ENCODE data around the gene EML5. TPM values are rescaled to one million over a fixed set of nuclear protein-coding genes. Genes with fewer than 3 reads are reported as not detected.
"Not testable (repeated sequence)": the region's sequence is repeated elsewhere in the genome, so short reads cannot be mapped to it uniquely, and the experiment has no call there.

EML5 gene
- total RNA-seq, 2 experiments from 2014 or later: 2.2 to 2.9 TPM

DNA sequence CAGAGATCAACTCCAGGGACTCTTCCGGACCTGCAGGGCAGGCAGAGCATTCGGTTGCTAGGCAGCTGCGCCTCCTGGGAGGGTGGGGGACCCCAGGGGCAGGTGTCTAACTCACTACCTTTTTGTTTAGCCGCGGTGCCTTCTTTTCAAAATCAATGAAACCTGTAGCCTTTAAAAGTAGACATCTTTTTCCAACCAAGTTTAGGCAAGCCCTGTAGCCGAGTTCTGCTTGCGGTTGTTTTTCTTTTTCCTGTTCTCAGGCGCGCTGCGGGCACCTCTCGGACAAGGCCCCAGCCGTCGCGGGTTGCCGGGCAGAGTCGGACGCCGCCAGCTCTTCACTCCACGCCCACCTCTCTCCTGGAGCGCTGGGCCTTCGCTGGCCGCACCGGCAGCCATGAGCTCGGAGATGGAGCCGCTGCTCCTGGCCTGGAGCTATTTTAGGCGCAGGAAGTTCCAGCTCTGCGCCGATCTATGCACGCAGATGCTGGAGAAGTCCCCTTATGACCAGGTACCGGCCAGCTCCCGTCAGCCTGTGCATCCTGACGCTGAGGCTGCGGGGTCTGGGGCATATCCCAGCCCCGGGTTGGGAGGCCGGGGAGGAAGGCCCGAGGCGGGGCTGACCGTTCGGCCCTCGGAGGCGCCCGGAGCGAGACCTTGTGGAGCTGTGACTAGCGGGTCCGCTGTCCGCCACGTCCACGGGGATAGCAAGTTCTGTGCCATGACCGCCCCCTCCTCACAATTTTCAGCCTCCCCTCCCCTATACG lies 31.7 kb upstream of the EML5 start, which contains the start of gene TTC8:
Gene TTC8, plus strand, starts transcription at position 338 of the 764 bp plus-strand sequence. Its CDS starts 57 bp downstream, at position 395.
- POLR2A ChIA-PET: interaction anchor here (1.7 kb wide), 1 partner anchor 31 kb away, joined by 7 read pairs; the partner anchor contains the start of gene EML5
- Mint-ChIP-seq H3K27me3 (peaks cover 5% of the 10 kb centered on the region), H3K4me1 (peaks cover 7% of the 10 kb centered on the region)

GRCh38 chr14:88823968-88824313 lies 31.2 kb upstream of the EML5 start:
- peaks cover 7% of the 10 kb centered on the region for H3K4me1 Mint-ChIP-seq
- DNase-seq (no peak), ATAC-seq (ENCODE audit: low read depth) (no peak)
- H3K27me3 Mint-ChIP-seq: peaks cover 11% of the 10 kb centered on the region
- POLR2A ChIA-PET: interaction anchor here (1.7 kb wide), 1 partner anchor 31 kb away, joined by 7 read pairs; the partner anchor contains the start of gene EML5
- H3K4me3 Mint-ChIP-seq: peak overlapping the region; percentile 94
- peak overlapping the region; percentile 95 for H3K27ac Mint-ChIP-seq
- H3K9me3 Mint-ChIP-seq: no peaks in the 10 kb centered on the region
- no peaks in the 10 kb centered on the region for H3K36me3 Mint-ChIP-seq

More for the DNA sequence above, 31.7 kb upstream of the EML5 start, which contains the start of gene TTC8:
- ATAC-seq (ENCODE audit: low read depth): peak; percentile 96
- DNase-seq: peak; percentile 83
- no peaks in the 10 kb centered on the region for H3K36me3 Mint-ChIP-seq
- peak within 1 kb of the TSS; percentile 94 for H3K4me3 Mint-ChIP-seq
- peak within 1 kb of the TSS; percentile 95 for H3K27ac Mint-ChIP-seq
- no peaks in the 10 kb centered on the region for H3K9me3 Mint-ChIP-seq

DNA sequence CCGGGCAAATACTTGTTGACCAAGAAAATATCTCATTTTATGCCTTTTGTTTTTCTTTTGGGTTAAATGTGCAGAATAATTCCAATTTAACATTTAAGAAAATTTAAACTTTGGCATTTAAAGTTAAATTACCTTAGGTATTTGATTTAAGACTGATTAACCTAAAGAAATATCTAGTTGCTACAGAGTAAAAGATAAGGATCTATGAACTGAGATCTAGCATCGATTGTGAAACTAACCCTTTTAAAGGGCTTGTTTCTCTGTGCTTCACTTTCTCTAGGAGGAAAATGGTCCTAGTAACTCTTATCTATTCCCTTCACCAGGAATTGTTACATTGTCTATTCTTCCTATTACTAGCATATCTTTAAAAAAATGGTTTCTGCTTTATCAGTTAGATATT lies 29.1 kb upstream of the EML5 start:
- H3K36me3 Mint-ChIP-seq: no peaks in the 10 kb centered on the region
- H3K27me3 Mint-ChIP-seq: peaks cover 19% of the 10 kb centered on the region
- DNase-seq: no peak
- H3K4me3 Mint-ChIP-seq: no peak overlapping the region
- ATAC-seq (ENCODE audit: low read depth): no peak
- POLR2A ChIA-PET: no interaction called here
- peaks cover 7% of the 10 kb centered on the region for H3K4me1 Mint-ChIP-seq
- H3K27ac Mint-ChIP-seq: no peak overlapping the region
- H3K9me3 Mint-ChIP-seq: no peaks in the 10 kb centered on the region

- ATAC-seq (ENCODE audit: low read depth): no peak
- Mint-ChIP-seq H3K9me3 (no peaks in the 10 kb centered on the region), H3K4me1 (peaks cover 7% of the 10 kb centered on the region), H3K4me3 (no peak overlapping the region), H3K27me3 (peaks cover 19% of the 10 kb centered on the region), H3K36me3 (no peaks in the 10 kb centered on the region), H3K27ac (no peak overlapping the region)
- POLR2A ChIA-PET: no interaction called here
- no peak for DNase-seq
These were observed 28.6 kb upstream of the EML5 start for GRCh38 chr14:88821378-88821777.

DNA sequence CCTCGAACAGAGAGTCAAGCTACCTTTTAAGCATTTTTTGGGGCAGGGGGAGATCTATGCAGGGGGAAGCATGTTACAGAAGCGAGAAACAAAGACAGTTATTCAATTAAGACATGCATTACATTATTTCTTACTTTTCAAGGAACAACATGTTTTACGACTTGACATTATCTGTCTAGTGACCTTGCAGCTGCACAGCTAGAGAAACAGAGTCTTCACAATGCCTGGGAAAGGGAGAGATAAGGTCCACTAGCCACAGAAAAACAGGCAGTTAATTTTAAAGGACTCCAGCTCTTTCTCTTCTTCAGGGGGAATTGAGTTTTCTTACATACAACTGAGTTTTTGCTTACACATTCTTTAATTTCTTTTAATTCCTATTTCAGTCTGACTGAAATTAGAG lies 26.9 kb upstream of the EML5 start:
- H3K27ac Mint-ChIP-seq; H3K4me3 Mint-ChIP-seq; ATAC-seq (ENCODE audit: low read depth); POLR2A ChIA-PET; DNase-seq; H3K4me1 Mint-ChIP-seq; H3K36me3 Mint-ChIP-seq; H3K9me3 Mint-ChIP-seq: not testable (repeated sequence)
- peaks cover 19% of the 10 kb centered on the region for H3K27me3 Mint-ChIP-seq

- Mint-ChIP-seq H3K4me3 (no peak overlapping the region), H3K27ac (no peak overlapping the region), H3K9me3 (no peaks in the 10 kb centered on the region), H3K27me3 (peaks cover 19% of the 10 kb centered on the region), H3K36me3 (no peaks in the 10 kb centered on the region), H3K4me1 (no peaks in the 10 kb centered on the region)
- ATAC-seq (ENCODE audit: low read depth) (no peak), DNase-seq (no peak)
- POLR2A ChIA-PET: no interaction called here
These were observed 25.3 kb upstream of the EML5 start for GRCh38 chr14:88818018-88818417.

GRCh38 chr14:88815980-88816379 lies 23.2 kb upstream of the EML5 start:
- DNase-seq: no peak
- no peak overlapping the region for H3K4me3 Mint-ChIP-seq
- ATAC-seq (ENCODE audit: low read depth): no peak
- no peak overlapping the region for H3K27ac Mint-ChIP-seq
- no peaks in the 10 kb centered on the region for H3K36me3 Mint-ChIP-seq
- POLR2A ChIA-PET: no interaction called here
- no peaks in the 10 kb centered on the region for H3K9me3 Mint-ChIP-seq
- no peaks in the 10 kb centered on the region for H3K4me1 Mint-ChIP-seq
- H3K27me3 Mint-ChIP-seq: peaks cover 19% of the 10 kb centered on the region

DNA sequence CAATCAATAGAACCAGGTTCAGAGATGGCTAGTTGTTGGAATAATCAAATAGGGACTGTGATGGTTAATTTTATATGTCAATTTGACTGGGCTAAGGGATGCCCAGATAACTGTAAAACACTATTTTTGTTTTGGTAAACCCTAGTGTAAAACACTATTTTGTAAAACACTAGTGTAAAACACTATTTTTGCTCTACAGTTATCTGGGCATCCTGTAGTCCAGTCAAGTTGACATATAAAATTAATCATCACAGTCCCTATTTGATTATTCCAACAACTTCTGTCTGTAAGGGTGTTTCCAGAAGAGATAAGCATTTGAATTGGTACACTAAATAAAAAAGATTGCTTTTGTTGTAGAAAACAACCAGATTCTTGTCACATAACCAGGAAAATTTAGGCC lies 15.6 kb upstream of the EML5 start:
- Mint-ChIP-seq H3K9me3 (no peaks in the 10 kb centered on the region), H3K27me3 (peaks cover 8% of the 10 kb centered on the region), H3K27ac (no peak overlapping the region), H3K4me3 (no peak overlapping the region), H3K4me1 (no peaks in the 10 kb centered on the region), H3K36me3 (no peaks in the 10 kb centered on the region)
- no peak for ATAC-seq (ENCODE audit: low read depth)
- no peak for DNase-seq
- POLR2A ChIA-PET: no interaction called here

GRCh38 chr14:88804477-88804876 lies 11.7 kb upstream of the EML5 start:
- H3K36me3 Mint-ChIP-seq: no peaks in the 10 kb centered on the region
- peaks cover 7% of the 10 kb centered on the region for H3K27me3 Mint-ChIP-seq
- DNase-seq (no peak), ATAC-seq (ENCODE audit: low read depth) (no peak)
- no peaks in the 10 kb centered on the region for H3K9me3 Mint-ChIP-seq
- no peak overlapping the region for H3K27ac Mint-ChIP-seq
- POLR2A ChIA-PET: no interaction called here
- H3K4me3 Mint-ChIP-seq: no peak overlapping the region
- no peaks in the 10 kb centered on the region for H3K4me1 Mint-ChIP-seq

DNA sequence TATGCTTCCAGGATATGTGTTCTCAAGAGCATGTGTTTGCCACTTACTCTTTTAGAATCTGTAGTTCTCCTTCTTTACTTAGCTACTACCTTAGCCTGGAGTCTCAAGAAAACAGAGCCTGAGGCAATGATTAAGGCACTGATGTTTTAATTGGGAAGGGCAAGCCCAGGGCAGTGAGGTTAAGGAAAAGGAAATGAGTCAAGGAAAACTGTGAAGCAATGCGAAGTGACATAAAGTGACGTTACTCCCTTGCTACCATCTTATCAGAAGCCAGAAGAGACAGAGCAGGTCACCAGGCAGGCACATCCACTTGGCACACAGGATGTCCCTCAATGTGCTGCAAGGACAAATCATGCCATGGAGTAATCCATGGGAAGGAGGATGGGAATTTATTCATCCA lies 11.3 kb upstream of the EML5 start:
- Mint-ChIP-seq H3K4me1 (no peaks in the 10 kb centered on the region), H3K27ac (no peak overlapping the region), H3K27me3 (peaks cover 6% of the 10 kb centered on the region), H3K9me3 (no peaks in the 10 kb centered on the region), H3K36me3 (no peaks in the 10 kb centered on the region), H3K4me3 (no peak overlapping the region)
- POLR2A ChIA-PET: no interaction called here
- DNase-seq (no peak), ATAC-seq (ENCODE audit: low read depth) (no peak)

DNA sequence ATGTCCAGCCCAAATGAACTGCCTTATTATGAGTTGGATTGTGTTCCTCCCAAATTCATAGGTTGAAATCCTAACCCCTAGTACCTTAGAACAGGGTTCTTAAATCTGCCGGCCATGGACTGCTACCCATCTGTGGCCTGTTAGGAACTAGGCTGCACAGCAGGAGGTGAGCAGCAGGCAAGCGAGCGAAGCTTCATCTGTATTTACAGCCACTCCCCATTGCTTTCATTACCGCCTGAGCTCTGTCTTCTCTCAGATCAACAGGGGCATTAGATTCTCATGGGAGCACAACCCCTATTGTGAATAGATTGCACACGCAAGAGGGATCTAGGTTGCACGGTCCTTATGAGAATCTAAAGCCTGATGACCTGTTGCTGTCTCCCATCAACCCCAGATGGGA lies 9.8 kb upstream of the EML5 start:
- no peaks in the 10 kb centered on the region for H3K4me1 Mint-ChIP-seq
- no peak overlapping the region for H3K4me3 Mint-ChIP-seq
- H3K27me3 Mint-ChIP-seq: peaks cover 16% of the 10 kb centered on the region
- POLR2A ChIA-PET: no interaction called here
- DNase-seq (no peak), ATAC-seq (ENCODE audit: low read depth) (no peak)
- no peaks in the 10 kb centered on the region for H3K36me3 Mint-ChIP-seq
- no peak overlapping the region for H3K27ac Mint-ChIP-seq
- no peaks in the 10 kb centered on the region for H3K9me3 Mint-ChIP-seq

GRCh38 chr14:88799522-88799921 lies 6.8 kb upstream of the EML5 start:
- no peaks in the 10 kb centered on the region for H3K36me3 Mint-ChIP-seq
- H3K4me3 Mint-ChIP-seq: no peak overlapping the region
- POLR2A ChIA-PET: no interaction called here
- no peaks in the 10 kb centered on the region for H3K4me1 Mint-ChIP-seq
- ATAC-seq (ENCODE audit: low read depth) (no peak), DNase-seq (no peak)
- no peak overlapping the region for H3K27ac Mint-ChIP-seq
- peaks cover 17% of the 10 kb centered on the region for H3K27me3 Mint-ChIP-seq
- H3K9me3 Mint-ChIP-seq: no peaks in the 10 kb centered on the region

DNA sequence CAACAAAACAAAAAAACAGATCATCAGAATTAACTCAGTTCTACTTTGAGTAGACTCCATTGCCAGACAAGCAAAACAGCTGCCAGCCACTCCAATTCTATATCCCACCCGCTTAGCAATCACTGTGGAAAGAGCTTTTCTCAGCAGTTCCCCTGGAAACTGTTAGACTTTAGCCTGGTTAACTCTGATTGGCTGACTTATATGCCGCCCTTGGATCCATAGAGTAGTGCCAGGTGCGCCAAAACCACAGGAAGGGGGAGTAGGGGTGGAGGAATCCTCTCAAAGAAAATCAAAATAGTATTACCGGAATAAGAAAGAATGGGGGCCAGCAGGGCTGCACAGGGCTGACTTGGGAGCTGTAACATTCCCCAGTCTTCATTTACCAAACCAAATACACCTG lies 5.4 kb upstream of the EML5 start:
- H3K9me3 Mint-ChIP-seq: no peaks in the 10 kb centered on the region
- POLR2A ChIA-PET: no interaction called here
- H3K36me3 Mint-ChIP-seq: no peaks in the 10 kb centered on the region
- ATAC-seq (ENCODE audit: low read depth) (no peak), DNase-seq (no peak)
- no peak overlapping the region for H3K4me3 Mint-ChIP-seq
- peaks cover 23% of the 10 kb centered on the region for H3K27me3 Mint-ChIP-seq
- peaks cover 1% of the 10 kb centered on the region for H3K4me1 Mint-ChIP-seq
- no peak overlapping the region for H3K27ac Mint-ChIP-seq

DNA sequence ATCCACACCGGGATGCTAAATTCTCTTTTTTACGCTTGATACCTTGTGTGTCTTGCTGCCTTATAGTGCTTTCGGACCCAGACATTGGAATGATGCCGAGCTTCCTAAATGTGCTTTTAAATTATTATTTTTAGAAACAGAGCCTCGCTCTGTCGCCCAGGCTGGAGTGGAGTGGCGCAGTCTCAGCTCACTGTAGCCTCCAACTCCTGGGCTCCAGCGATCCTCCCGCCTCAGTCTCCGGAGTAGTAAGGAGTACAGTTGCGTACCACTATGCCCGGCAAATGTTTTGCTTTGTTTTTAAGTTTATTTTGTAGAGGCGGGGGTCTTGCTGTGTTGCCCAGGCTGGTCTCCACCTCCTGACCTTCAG lies 489 bp upstream of the EML5 start:
- Mint-ChIP-seq H3K4me1 (peaks cover 13% of the 10 kb centered on the region), H3K36me3 (no peaks in the 10 kb centered on the region), H3K27ac (no peak overlapping the region), H3K27me3 (peaks cover 16% of the 10 kb centered on the region), H3K4me3 (peak overlapping the region; percentile 74), H3K9me3 (no peaks in the 10 kb centered on the region)
- POLR2A ChIA-PET: interaction anchor here (1.0 to 1.2 kb wide), 2 partner anchors 31 to 1163 kb away, joined by 3 to 7 read pairs; partner anchors contain the start of gene TTC8
- ATAC-seq (ENCODE audit: low read depth) (no peak), DNase-seq (no peak)
